Uterus (tissue), 2 donors: ENCODE results near the gene RELT.

Experiments
- CTCF ChIP-seq, 4 experiments: fragments of 200-600 bp in 2 of 4; fragments of 450-650 bp in 2 of 4; sonication (generic) in 2 of 4; IDR thresholded peaks; one replicate each; pipeline ENCODE4 v1.5.1; 2016 to 2019; ENCODE audit warnings: antibody characterized with exemption in 4 of 4, mild to moderate bottlenecking in 2 of 4, moderate library complexity in 1 of 4
- POLR2A ChIP-seq, 2 donors: fragments of 450-650 bp; IDR thresholded peaks; one replicate each; pipeline ENCODE4 v1.6.1; 2016; ENCODE audit warnings: antibody characterized with exemption in 2 of 2, mild to moderate bottlenecking in 1 of 2, moderate library complexity in 1 of 2

DNA sequence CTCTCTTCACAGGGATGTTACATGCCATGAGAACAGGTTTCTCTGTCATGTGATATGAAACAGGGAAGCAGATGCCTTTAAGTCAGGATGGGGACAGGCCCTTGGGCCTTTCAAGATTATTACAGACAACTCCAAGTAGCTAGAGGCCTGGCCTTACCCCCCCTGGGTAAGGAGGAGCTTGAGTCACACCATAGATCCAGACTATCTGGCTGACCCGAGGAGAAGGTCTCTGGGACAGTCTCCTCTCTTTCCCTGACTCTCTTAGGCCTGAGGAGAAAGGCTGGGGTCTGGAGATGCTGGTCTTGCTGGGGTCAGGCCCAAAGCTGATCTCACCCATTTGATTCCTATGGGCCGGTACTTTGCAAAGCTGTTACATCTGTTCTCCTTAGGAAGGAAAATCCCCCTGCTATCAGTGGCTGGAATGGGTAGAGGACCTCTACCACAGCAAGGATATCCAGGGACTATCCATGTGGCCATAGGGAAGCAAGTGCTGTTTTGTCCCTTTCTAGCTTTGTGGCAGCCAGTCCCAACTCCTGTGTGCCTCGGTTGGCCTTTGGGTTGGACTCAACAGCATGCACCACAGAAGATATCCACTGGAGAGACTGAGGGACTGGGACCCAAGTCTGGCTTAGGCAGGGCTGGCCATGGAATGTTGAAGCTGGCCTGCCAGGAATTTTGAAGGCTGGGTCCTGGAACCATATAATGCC, 25.2 kb downstream of the RELT start:
- no peak for TF ChIP-seq CTCF (IDR thresholded peaks at IDR 0.05)
- TF ChIP-seq POLR2A (IDR thresholded peaks at IDR 0.05), result no peak
